CMK (cell line): ENCODE measurements around the gene PAGE4.

ENCODE experiments used
- DNase-seq: peaks from one replicate; pipeline ENCODE4 v3.0.0-alpha.2; 2010; ENCODE audit warnings: low read depth

PAGE4 gene

GRCh38 chrX:49876750-49877149, 47.6 kb downstream of the PAGE4 start:
- no peak for DNase-seq

- DNase-seq, result no peak
Observed at GRCh38 chrX:49877397-49878101, 48.4 kb downstream of the PAGE4 start.

- DNase-seq, result no peak
Observed at GRCh38 chrX:49878128-49878833, 49.2 kb downstream of the PAGE4 start.

GRCh38 chrX:49878834-49879655, 49.9 kb downstream of the PAGE4 start, which contains the start of gene USP27X:
Gene USP27X, plus strand, starts transcription at chrX:49879484. Its CDS starts 824 bp downstream, at chrX:49880308.
- peak; percentile 54 for DNase-seq

GRCh38 chrX:49879656-49880277, 50.7 kb downstream of the PAGE4 start:
- no peak for DNase-seq

GRCh38 chrX:49880668-49881067, 51.6 kb downstream of the PAGE4 start:
- no peak for DNase-seq
